Right atrium auricular region (tissue), 2 donors: ENCODE results near the gene ZNF532. TPM values are rescaled to one million over a fixed set of nuclear protein-coding genes. Genes with fewer than 3 reads are reported as not detected.

ENCODE experiments used
- DNase-seq: peaks from one replicate; pipeline ENCODE4 v3.0.0-alpha.2; 2019; ENCODE audit warnings: low spot score
- H3K27ac ChIP-seq, 2 donors: fragments of 200-600 bp; sonication (generic); 1 replicate in 1 of 2; 2 replicates in 1 of 2; pipeline ENCODE4 v1.5.1; 2016 to 2019
- H3K27me3 ChIP-seq, 2 donors: fragments of 200-600 bp; sonication (generic); one replicate each; pipeline versions ENCODE4 v1.5.1 to v1.6.0; 2017 to 2019
- H3K36me3 ChIP-seq: fragments of 200-600 bp; sonication (generic); one replicate; pipeline ENCODE4 v1.5.1; 2016
- H3K4me1 ChIP-seq, 2 donors: fragments of 200-600 bp; sonication (generic); one replicate each; pipeline versions ENCODE4 v1.5.1 to v1.6.0; 2017 to 2019
- H3K4me3 ChIP-seq, 2 donors: fragments of 200-600 bp; sonication (generic); 1 replicate in 1 of 2; 2 replicates in 1 of 2; pipeline ENCODE4 v1.5.1; 2017 to 2019; ENCODE audit warnings: mild to moderate bottlenecking in 1 of 2, moderate library complexity in 1 of 2
- H3K9me3 ChIP-seq, 2 donors: fragments of 200-600 bp; sonication (generic); one replicate each; pipeline ENCODE4 v1.5.1; 2019
- total RNA-seq, 2 donors: library from RNA; depleted of rRNA; stranded (reverse); fragments of >200 nt; gene quantifications; one replicate each; pipeline ENCODE4 v1.1.0, GENCODE V29; 2016
- TF ChIP-seq, protein P1 (sequence below), 2 donors: fragments of 200-600 bp; sonication (generic); IDR thresholded peaks; one replicate each; pipeline ENCODE4 v1.5.1; 2019; ENCODE audit warnings: antibody characterized with exemption in 2 of 2

Gene ZNF532
- total RNA-seq, 2 donors from 2014 or later, result 53.1 to 59.5 TPM

DNA sequence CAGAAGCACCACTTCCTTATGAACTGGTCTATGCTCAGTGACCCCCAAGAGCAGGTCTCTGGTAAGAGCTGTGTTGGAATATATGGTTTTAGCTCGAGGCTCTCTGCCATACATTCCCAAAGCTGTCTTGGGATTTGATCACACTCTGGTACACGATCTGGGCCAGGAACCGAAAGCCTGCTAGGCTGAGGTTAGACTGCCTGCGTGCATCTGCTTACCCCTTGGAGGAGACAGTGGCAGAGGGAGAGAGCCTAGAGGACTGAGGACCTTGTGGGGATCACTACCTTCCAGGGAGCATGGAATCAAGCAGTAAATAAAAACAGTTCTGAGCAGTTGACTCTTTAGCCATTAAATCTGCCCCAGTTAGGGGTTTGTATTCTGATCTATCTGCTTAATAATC, 63.7 kb downstream of the ZNF532 start:
- Histone ChIP-seq H3K36me3 (no peaks in the 10 kb centered on the region), H3K27ac (peak overlapping the region; percentile 1 to 23), H3K4me3 (no peak overlapping the region), H3K27me3 (no peaks in the 10 kb centered on the region), H3K4me1 (peaks cover 0 to 24% of the 10 kb centered on the region in 2 donors), H3K9me3 (no peaks in the 10 kb centered on the region)
- TF ChIP-seq, protein P1, sequence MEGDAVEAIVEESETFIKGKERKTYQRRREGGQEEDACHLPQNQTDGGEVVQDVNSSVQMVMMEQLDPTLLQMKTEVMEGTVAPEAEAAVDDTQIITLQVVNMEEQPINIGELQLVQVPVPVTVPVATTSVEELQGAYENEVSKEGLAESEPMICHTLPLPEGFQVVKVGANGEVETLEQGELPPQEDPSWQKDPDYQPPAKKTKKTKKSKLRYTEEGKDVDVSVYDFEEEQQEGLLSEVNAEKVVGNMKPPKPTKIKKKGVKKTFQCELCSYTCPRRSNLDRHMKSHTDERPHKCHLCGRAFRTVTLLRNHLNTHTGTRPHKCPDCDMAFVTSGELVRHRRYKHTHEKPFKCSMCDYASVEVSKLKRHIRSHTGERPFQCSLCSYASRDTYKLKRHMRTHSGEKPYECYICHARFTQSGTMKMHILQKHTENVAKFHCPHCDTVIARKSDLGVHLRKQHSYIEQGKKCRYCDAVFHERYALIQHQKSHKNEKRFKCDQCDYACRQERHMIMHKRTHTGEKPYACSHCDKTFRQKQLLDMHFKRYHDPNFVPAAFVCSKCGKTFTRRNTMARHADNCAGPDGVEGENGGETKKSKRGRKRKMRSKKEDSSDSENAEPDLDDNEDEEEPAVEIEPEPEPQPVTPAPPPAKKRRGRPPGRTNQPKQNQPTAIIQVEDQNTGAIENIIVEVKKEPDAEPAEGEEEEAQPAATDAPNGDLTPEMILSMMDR (IDR thresholded peaks at IDR 0.05), result no peak
- no peak for DNase-seq

DNA sequence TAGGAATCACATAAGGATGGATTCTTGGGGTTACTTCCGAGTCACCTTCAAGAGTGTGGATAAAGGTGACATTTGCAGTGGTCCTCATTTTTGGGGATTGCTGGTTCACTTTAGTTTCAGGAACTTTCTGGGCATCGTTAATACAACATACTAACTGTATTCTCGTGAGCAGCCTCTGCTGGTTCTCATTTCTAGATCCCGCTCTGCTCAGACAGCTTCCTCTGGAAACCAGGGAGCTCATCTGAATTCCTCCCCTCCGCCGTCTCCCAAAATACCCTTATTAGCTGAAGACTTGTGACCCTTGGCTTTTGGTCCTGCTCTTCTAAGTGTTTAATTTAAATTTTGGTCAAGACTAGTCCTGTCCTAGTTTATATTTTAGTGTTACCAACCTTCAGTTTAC, 64.5 kb downstream of the ZNF532 start:
- Histone ChIP-seq H3K4me3 (no peak overlapping the region), H3K27ac (peak overlapping the region; percentile 1 to 6), H3K36me3 (no peaks in the 10 kb centered on the region), H3K27me3 (no peaks in the 10 kb centered on the region), H3K4me1 (peaks cover 0 to 24% of the 10 kb centered on the region in 2 donors), H3K9me3 (no peaks in the 10 kb centered on the region)
- no peak for DNase-seq
- TF ChIP-seq, protein P1 (IDR thresholded peaks at IDR 0.05), result no peak

DNA sequence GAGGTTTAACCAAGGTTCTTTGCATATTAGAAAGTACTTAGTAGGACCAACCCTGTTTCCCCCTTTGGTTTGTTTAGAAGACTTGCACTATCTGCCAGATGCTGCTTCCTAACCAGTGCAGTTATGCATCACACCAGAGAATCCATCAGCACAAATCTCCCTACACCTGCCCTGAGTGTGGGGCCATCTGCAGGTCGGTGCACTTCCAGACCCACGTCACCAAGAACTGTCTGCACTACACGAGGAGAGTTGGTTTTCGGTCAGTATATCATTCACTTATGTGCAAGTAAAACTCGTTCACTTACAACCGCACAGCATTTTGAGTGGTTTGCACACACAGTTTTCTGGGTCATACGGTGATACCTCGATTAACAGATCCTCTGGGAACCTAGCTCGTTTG, 69.7 kb downstream of the ZNF532 start:
- Histone ChIP-seq H3K9me3 (no peaks in the 10 kb centered on the region), H3K4me1 (peaks cover 0 to 22% of the 10 kb centered on the region in 2 donors)

GRCh38 chr18:58934933-58935577, 70.4 kb downstream of the ZNF532 start:
- TF ChIP-seq, protein P1 (IDR thresholded peaks at IDR 0.05), result no peak
- Histone ChIP-seq H3K9me3 (no peaks in the 10 kb centered on the region), H3K27ac (no peak overlapping the region), H3K4me3 (no peak overlapping the region), H3K4me1 (peaks cover 0 to 22% of the 10 kb centered on the region in 2 donors), H3K27me3 (no peaks in the 10 kb centered on the region), H3K36me3 (peaks cover 14% of the 10 kb centered on the region)
- DNase-seq, result no peak

More for the DNA sequence above, 69.7 kb downstream of the ZNF532 start:
- TF ChIP-seq, protein P1 (IDR thresholded peaks at IDR 0.05), result no peak
- peaks cover 7% of the 10 kb centered on the region for H3K36me3 ChIP-seq
- no peak overlapping the region for H3K4me3 ChIP-seq
- no peak for DNase-seq
- no peaks in the 10 kb centered on the region for H3K27me3 ChIP-seq
- no peak overlapping the region for H3K27ac ChIP-seq

DNA sequence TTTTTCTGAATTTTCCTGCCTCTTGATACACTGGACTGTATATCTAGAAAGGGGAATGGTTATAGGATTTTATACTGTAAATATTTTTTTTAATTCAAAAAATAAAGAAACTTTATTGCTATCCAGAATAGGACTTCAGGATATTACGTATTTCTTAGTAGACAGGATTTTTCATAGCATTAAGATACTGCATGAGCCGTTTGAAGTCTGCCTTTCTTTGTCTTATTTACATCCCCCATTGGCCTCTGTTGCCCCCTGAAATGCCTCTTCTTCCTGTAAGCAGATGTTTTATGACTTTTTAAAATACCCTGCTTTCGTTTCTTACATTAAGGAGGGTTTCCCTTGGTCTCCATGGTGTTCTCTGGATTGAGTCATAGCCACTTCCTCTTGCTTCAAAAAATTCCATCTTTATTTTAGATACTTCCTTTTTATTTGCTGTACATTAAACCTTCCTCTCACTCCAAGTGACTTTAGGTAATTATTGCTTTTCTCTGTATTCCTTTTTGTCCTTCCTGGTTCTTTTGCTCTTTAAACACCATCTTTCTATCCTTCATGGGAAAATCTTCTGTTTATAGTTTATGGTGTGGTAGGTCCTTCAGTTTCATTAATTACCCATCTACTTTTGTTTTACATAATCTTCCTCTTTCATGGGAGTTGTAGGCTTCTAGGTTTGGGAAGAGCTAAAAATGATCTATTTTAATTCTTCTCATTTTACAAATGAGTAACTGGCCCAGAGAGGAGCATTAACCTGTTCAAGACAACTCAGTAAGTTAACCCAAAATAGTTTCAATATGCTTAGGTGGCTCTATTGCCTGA, 72.6 kb downstream of the ZNF532 start:
- no peak overlapping the region for H3K4me3 ChIP-seq

More for the DNA sequence above, 72.6 kb downstream of the ZNF532 start:
- DNase-seq, result no peak
- TF ChIP-seq, protein P1 (IDR thresholded peaks at IDR 0.05), result no peak
- Histone ChIP-seq H3K27me3 (no peaks in the 10 kb centered on the region), H3K27ac (peak overlapping the region in 1 of 2 donors; percentile 30), H3K9me3 (no peaks in the 10 kb centered on the region), H3K4me1 (peaks cover 0 to 22% of the 10 kb centered on the region in 2 donors), H3K36me3 (peaks cover 20% of the 10 kb centered on the region)
